ENCODE data around the gene SBF1. TPM values are rescaled to one million over a fixed set of nuclear protein-coding genes. Genes with fewer than 3 reads are reported as not detected.
"Not testable (repeated sequence)": the region's sequence is repeated elsewhere in the genome, so short reads cannot be mapped to it uniquely, and the experiment has no call there.

The SBF1 gene
- total RNA-seq, 2 experiments from 2014 or later, result 220 to 227 TPM

DNA sequence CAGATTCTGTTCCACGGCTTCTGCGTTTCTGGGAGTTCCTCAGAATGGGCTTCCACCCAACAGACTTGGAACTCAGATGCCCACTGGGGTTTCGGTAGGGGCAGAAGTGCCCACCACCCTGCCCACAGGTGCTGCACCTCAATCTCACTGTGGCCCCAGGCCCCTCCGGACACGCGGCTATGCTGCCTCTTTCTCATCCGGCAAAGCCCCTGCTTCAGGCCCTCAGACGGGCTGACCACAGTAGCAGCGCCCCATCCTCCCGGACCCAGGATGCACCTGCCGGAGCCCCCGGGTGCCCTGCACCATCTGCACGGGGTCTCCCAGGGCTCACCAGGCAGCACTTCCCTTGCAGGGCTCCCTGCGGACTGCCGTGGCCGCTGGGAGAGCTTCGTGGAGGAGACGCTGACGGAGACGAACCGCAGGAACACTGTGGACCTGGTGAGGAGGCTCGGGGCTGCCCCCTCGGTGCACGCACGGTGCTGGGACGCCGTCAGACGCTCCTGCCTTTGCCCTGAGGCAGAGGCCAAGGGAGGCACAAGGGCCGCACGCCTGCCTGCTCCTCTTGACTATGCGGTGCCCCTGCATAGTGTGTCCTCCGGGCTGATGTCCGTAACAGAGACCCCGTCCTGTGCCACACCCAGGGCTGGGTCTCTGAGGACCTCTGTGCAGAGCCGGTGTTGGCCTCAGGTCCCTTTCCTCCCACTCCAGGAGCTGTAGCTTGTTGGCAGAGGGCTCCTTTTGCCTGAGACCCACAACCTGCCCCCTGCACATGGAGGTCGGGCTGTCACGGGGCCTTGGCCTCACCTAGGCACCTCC, 38.6 kb downstream of the SBF1 start:
- no peak overlapping the region for H3K27ac Mint-ChIP-seq
- intact Hi-C loops (cut with DNase I, micrococcal nuclease), result no loop called here
- TF ChIP-seq, protein P1, sequence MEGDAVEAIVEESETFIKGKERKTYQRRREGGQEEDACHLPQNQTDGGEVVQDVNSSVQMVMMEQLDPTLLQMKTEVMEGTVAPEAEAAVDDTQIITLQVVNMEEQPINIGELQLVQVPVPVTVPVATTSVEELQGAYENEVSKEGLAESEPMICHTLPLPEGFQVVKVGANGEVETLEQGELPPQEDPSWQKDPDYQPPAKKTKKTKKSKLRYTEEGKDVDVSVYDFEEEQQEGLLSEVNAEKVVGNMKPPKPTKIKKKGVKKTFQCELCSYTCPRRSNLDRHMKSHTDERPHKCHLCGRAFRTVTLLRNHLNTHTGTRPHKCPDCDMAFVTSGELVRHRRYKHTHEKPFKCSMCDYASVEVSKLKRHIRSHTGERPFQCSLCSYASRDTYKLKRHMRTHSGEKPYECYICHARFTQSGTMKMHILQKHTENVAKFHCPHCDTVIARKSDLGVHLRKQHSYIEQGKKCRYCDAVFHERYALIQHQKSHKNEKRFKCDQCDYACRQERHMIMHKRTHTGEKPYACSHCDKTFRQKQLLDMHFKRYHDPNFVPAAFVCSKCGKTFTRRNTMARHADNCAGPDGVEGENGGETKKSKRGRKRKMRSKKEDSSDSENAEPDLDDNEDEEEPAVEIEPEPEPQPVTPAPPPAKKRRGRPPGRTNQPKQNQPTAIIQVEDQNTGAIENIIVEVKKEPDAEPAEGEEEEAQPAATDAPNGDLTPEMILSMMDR (IDR thresholded peaks at IDR 0.05), result no peak
- ATAC-seq (ENCODE audit: poor library complexity) (no peak), DNase-seq (peak in 1 of 14 experiments; percentile 13)
- Histone ChIP-seq H3K4me1 (ENCODE audit: insufficient read depth, low read length) (no peaks in the 10 kb centered on the region), H3K4me3 (ENCODE audit: low read length) (no peak overlapping the region), H3K27ac (ENCODE audit: low read depth in 1 of 2, low read length in 2 of 2) (no peak overlapping the region), H3K9me3 (ENCODE audit: control insufficient read depth in 1 of 2, insufficient read depth in 1 of 2, low read length in 2 of 2) (no peaks in the 10 kb centered on the region), H3K27me3 (ENCODE audit: control insufficient read depth in 1 of 2, insufficient read depth in 2 of 2, low read length in 2 of 2) (no peaks in the 10 kb centered on the region), H3K36me3 (ENCODE audit: insufficient read depth, low read length) (peaks cover 78% of the 10 kb centered on the region)
- ChIA-PET POLR2A (interaction anchor here (0.9 kb wide), 1 partner anchor 89 kb away, joined by 3 read pairs; the partner anchor contains the start of gene SCO2), CTCF (no interaction called here)
- no peaks in the 10 kb centered on the region for H3K9me3 Mint-ChIP-seq
- no peaks in the 10 kb centered on the region for H3K27me3 Mint-ChIP-seq
- peaks cover 26% of the 10 kb centered on the region for H3K36me3 Mint-ChIP-seq (ENCODE audit: low read depth)
- no peak overlapping the region for H3K4me3 Mint-ChIP-seq
- no peaks in the 10 kb centered on the region for H3K4me1 Mint-ChIP-seq (ENCODE audit: low read depth)

DNA sequence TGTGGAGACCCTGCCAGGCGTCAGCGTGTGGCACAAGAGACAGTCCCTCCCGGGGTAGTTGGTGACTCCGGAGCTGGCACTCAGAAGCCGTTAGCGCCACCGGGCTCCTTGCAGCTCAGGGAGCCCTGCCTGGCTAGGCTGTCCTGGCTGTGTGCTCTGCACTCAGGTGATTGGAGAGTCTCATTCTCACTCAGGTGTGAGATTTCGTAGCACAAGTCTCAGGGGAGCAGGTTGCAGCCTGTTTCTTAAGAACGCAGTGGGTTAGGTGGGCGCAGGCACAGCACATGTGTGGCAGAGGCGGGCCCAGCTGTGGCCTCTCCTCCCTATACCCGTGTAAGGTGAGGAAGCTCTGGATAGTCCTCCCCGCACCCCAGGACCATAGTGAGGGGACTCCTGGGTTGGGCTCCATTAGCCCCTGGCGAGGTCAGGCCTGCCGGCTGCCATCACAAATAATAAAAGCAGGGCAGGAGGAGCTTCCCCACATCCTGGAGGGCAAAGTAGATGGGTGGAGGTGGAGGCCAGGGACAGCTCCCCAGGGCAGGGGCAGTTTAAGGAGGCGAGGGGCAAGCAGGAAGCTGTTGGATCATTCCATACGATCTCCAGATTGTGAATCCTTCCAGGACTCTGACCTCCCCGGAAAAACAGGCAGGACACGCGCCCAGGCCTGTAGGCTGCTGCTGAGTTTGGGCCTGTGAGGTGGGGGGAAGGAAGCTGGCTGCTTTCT, 39.4 kb downstream of the SBF1 start:
- TF ChIP-seq, protein P1 (IDR thresholded peaks at IDR 0.05), result no peak
- Histone ChIP-seq H3K36me3 (ENCODE audit: insufficient read depth, low read length) (peaks cover 76% of the 10 kb centered on the region), H3K4me3 (ENCODE audit: low read length) (no peak overlapping the region), H3K9me3 (ENCODE audit: control insufficient read depth in 1 of 2, insufficient read depth in 1 of 2, low read length in 2 of 2) (no peaks in the 10 kb centered on the region), H3K27me3 (ENCODE audit: control insufficient read depth in 1 of 2, insufficient read depth in 2 of 2, low read length in 2 of 2) (no peaks in the 10 kb centered on the region), H3K4me1 (ENCODE audit: insufficient read depth, low read length) (no peaks in the 10 kb centered on the region), H3K27ac (ENCODE audit: low read depth in 1 of 2, low read length in 2 of 2) (no peak overlapping the region)
- ChIA-PET CTCF (no interaction called here), POLR2A (interaction anchor here (0.9 kb wide), 1 partner anchor 90 kb away, joined by 3 read pairs; the partner anchor contains the start of gene SCO2)
- Mint-ChIP-seq H3K9me3 (no peaks in the 10 kb centered on the region), H3K27me3 (no peaks in the 10 kb centered on the region), H3K36me3 (ENCODE audit: low read depth) (peaks cover 34% of the 10 kb centered on the region), H3K4me3 (no peak overlapping the region), H3K4me1 (ENCODE audit: low read depth) (no peaks in the 10 kb centered on the region), H3K27ac (no peak overlapping the region)
- ATAC-seq (ENCODE audit: poor library complexity) (no peak), DNase-seq (peak in 1 of 14 experiments; percentile 6)
- intact Hi-C loops (cut with DNase I, micrococcal nuclease), result no loop called here

DNA sequence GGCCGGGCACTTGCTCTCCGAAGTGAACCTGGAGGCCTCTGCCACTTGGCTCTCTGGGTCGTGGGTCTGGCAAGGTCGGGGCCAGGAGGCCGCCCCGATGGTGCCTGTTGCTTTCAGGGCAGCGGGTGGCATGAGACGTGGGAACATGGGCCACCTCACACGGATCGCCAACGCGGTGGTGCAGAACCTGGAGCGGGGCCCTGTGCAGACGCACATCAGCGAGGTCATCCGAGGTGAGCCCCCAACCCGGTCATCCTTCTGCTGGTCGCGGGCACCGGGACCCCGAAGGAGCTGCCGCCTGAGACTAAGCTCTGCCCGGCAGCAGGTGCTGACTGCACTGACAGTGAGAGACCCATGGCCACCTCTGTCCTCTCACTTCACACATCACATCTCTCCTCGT, 40.0 kb downstream of the SBF1 start:
- DNase-seq, result peak in 1 of 14 experiments; percentile 17
- TF ChIP-seq, protein P1 (IDR thresholded peaks at IDR 0.05), result no peak
- peaks cover 40% of the 10 kb centered on the region for H3K36me3 Mint-ChIP-seq (ENCODE audit: low read depth)
- Histone ChIP-seq H3K27ac (ENCODE audit: low read depth in 1 of 2, low read length in 2 of 2) (no peak overlapping the region), H3K9me3 (ENCODE audit: control insufficient read depth in 1 of 2, insufficient read depth in 1 of 2, low read length in 2 of 2) (no peaks in the 10 kb centered on the region), H3K4me3 (ENCODE audit: low read length) (no peak overlapping the region), H3K27me3 (ENCODE audit: control insufficient read depth in 1 of 2, insufficient read depth in 2 of 2, low read length in 2 of 2) (no peaks in the 10 kb centered on the region), H3K4me1 (ENCODE audit: insufficient read depth, low read length) (no peaks in the 10 kb centered on the region), H3K36me3 (ENCODE audit: insufficient read depth, low read length) (peaks cover 76% of the 10 kb centered on the region)
- POLR2A ChIA-PET, result no interaction called here
- no peak overlapping the region for H3K27ac Mint-ChIP-seq
- H3K4me1 Mint-ChIP-seq (ENCODE audit: low read depth), result no peaks in the 10 kb centered on the region
- ATAC-seq (ENCODE audit: poor library complexity), result no peak
- H3K9me3 Mint-ChIP-seq, result no peaks in the 10 kb centered on the region
- no peaks in the 10 kb centered on the region for H3K27me3 Mint-ChIP-seq
- CTCF ChIA-PET, result no interaction called here
- intact Hi-C loops (cut with DNase I, micrococcal nuclease), result no loop called here
- no peak overlapping the region for H3K4me3 Mint-ChIP-seq

DNA sequence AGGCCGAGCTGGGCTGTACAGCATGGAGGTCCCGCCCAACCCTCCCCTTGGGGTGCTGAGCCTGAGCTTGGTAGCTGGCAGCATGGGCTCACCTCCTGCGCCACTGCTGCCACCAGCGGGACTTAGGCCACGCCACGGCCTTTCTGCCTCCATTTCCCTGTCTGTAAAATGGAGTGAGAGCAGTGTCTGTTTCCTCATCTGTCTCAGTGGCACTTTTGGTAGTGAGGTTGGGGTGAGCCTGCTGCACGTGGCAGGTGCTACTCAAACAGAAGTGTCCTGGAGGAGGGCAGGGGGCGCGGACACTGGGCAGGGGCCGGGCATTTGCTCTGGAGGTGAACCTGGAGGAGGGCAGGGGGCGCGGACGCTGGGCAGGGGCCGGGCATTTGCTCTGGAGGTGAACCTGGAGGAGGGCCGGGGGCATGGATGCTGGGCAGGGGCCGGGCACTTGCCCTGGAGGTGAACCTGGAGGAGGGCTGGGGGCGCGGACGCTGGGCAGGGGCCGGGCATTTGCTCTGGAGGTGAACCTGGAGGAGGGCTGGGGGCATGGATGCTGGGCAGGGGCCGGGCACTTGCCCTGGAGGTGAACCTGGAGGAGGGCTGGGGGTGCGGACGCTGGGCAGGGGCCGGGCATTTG, 41.8 kb downstream of the SBF1 start:
- H3K9me3 ChIP-seq (ENCODE audit: control insufficient read depth in 1 of 2, insufficient read depth in 1 of 2, low read length in 2 of 2); POLR2A ChIA-PET; H3K4me3 Mint-ChIP-seq; H3K27ac Mint-ChIP-seq; CTCF ChIA-PET; H3K9me3 Mint-ChIP-seq; H3K27me3 Mint-ChIP-seq; H3K27me3 ChIP-seq (ENCODE audit: control insufficient read depth in 1 of 2, insufficient read depth in 2 of 2, low read length in 2 of 2); H3K27ac ChIP-seq (ENCODE audit: low read depth in 1 of 2, low read length in 2 of 2); ATAC-seq (ENCODE audit: poor library complexity); H3K4me1 ChIP-seq (ENCODE audit: insufficient read depth, low read length); H3K4me1 Mint-ChIP-seq (ENCODE audit: low read depth); intact Hi-C loops (cut with DNase I, micrococcal nuclease); H3K4me3 ChIP-seq (ENCODE audit: low read length); DNase-seq: not testable (repeated sequence)
- peaks cover 48% of the 10 kb centered on the region for H3K36me3 Mint-ChIP-seq (ENCODE audit: low read depth)
- peaks cover 76% of the 10 kb centered on the region for H3K36me3 ChIP-seq (ENCODE audit: insufficient read depth, low read length)
